Neuronal stem cell (in vitro differentiated cells): Measurements from ENCODE around the gene APOC1.

ENCODE experiments used
- DNase-seq: peaks from one replicate; pipeline ENCODE4 v3.0.0-alpha.2; 2013; ENCODE audit warnings: low spot score
- H2AFZ ChIP-seq: one replicate; pipeline ENCODE4 v1.6.1; 2013; ENCODE audit warnings: mild to moderate bottlenecking, low read length, inconsistent platforms
- H2AK5ac ChIP-seq: 2 replicates; pipeline ENCODE4 v1.6.1; 2013; ENCODE audit warnings: low read depth, mild to moderate bottlenecking, inconsistent platforms, low read length, moderate library complexity, mixed read lengths
- H2BK120ac ChIP-seq: 2 replicates; pipeline ENCODE4 v1.6.1; 2013; ENCODE audit warnings: low read depth, mild to moderate bottlenecking, inconsistent platforms, low read length, moderate library complexity, mixed read lengths
- H2BK12ac ChIP-seq: one replicate; pipeline ENCODE4 v1.6.1; 2013; ENCODE audit warnings: low read length, inconsistent platforms
- H2BK15ac ChIP-seq: 2 replicates; pipeline ENCODE4 v1.6.1; 2013; ENCODE audit warnings: mild to moderate bottlenecking, low read length, inconsistent platforms, mixed read lengths
- H2BK5ac ChIP-seq: one replicate; pipeline ENCODE4 v1.6.1; 2013; ENCODE audit warnings: inconsistent platforms, mild to moderate bottlenecking, low read length, moderate library complexity
- H3K14ac ChIP-seq: one replicate; pipeline ENCODE4 v1.6.1; 2013; ENCODE audit warnings: low read length, inconsistent platforms
- H3K18ac ChIP-seq: 2 replicates; pipeline ENCODE4 v1.6.1; 2013; ENCODE audit warnings: low read length, inconsistent platforms
- H3K23ac ChIP-seq: 2 replicates; pipeline ENCODE4 v1.6.1; 2013; ENCODE audit warnings: low read depth, mild to moderate bottlenecking, mixed read lengths, low read length, inconsistent platforms; ENCODE audit not compliant: poor library complexity
- H3K27ac ChIP-seq: replicated peaks from 3 replicates; pipeline ENCODE4 v1.5.1; 2013; ENCODE audit warnings: low read length, inconsistent platforms
- H3K27me3 ChIP-seq, 3 experiments: 2 replicates each; pipeline ENCODE4 v1.6.1; 2013; ENCODE audit warnings: low read length in 3 of 3, mild to moderate bottlenecking in 2 of 3, inconsistent platforms in 1 of 3, low read depth in 1 of 3, mixed read lengths in 1 of 3, moderate library complexity in 1 of 3; ENCODE audit not compliant: control insufficient read depth in 3 of 3, insufficient read depth in 3 of 3
- H3K36me3 ChIP-seq, 2 donors: replicated peaks in 1 of 2; 2 replicates each; pipeline ENCODE4 v1.6.1; 2013; ENCODE audit warnings: low read length in 2 of 2; ENCODE audit not compliant: control insufficient read depth in 2 of 2, insufficient read depth in 2 of 2
- H3K4ac ChIP-seq: 2 replicates; pipeline ENCODE4 v1.6.1; 2013; ENCODE audit warnings: inconsistent platforms, mild to moderate bottlenecking, low read length, moderate library complexity
- H3K4me1 ChIP-seq, 2 donors: 1 replicate in 1 of 2; 2 replicates in 1 of 2; pipeline ENCODE4 v1.6.1; 2013; ENCODE audit warnings: low read length in 2 of 2, low read depth in 1 of 2; ENCODE audit not compliant: control insufficient read depth in 2 of 2, insufficient read depth in 1 of 2
- H3K4me2 ChIP-seq: one replicate; pipeline ENCODE4 v1.6.1; 2013; ENCODE audit warnings: mild to moderate bottlenecking, low read length, inconsistent platforms; ENCODE audit not compliant: insufficient read depth, poor library complexity, severe bottlenecking
- H3K4me3 ChIP-seq, 2 donors: 2 replicates each; pipeline ENCODE4 v1.5.1; 2013; ENCODE audit warnings: low read length in 2 of 2, mild to moderate bottlenecking in 2 of 2, inconsistent platforms in 1 of 2, moderate library complexity in 1 of 2
- H3K79me1 ChIP-seq: one replicate; pipeline ENCODE4 v1.6.1; 2013; ENCODE audit warnings: low read depth, mild to moderate bottlenecking, inconsistent platforms, low read length, moderate library complexity
- H3K9ac ChIP-seq: one replicate; pipeline ENCODE4 v1.6.1; 2013; ENCODE audit warnings: mild to moderate bottlenecking, low read depth, low read length, inconsistent platforms; ENCODE audit not compliant: poor library complexity
- H3K9me3 ChIP-seq, 2 donors: replicated peaks in 1 of 2; 2 replicates each; pipeline versions ENCODE3 to v1.6.1; 2013; ENCODE audit warnings: low read length in 2 of 2, mild to moderate bottlenecking in 2 of 2, inconsistent platforms in 1 of 2, low read depth in 1 of 2, mixed read lengths in 1 of 2, moderate library complexity in 1 of 2; ENCODE audit not compliant: control insufficient read depth in 2 of 2, insufficient read depth in 1 of 2
- H4K8ac ChIP-seq: one replicate; pipeline ENCODE4 v1.6.1; 2013; ENCODE audit warnings: low read depth, mild to moderate bottlenecking, inconsistent platforms, low read length, moderate library complexity
- H4K91ac ChIP-seq: one replicate; pipeline ENCODE4 v1.6.1; 2013; ENCODE audit warnings: low read length, low read depth, mild to moderate bottlenecking, inconsistent platforms; ENCODE audit not compliant: poor library complexity
- WGBS, 2 donors: extraction: QIAGEN DNeasy Blood & Tissue Kit; methylation state at CpG; one replicate each; pipeline ENCODE4 v1.1.7; 2013; ENCODE audit warnings: missing lambda C conversion rate in 2 of 2, mixed read lengths in 1 of 2; ENCODE audit not compliant: insufficient read length in 2 of 2, insufficient replicate concordance in 1 of 2; ENCODE audit errors: extremely low coverage in 2 of 2; 5-methylcytosine and 5-hydroxymethylcytosine counted together

Gene APOC1

DNA sequence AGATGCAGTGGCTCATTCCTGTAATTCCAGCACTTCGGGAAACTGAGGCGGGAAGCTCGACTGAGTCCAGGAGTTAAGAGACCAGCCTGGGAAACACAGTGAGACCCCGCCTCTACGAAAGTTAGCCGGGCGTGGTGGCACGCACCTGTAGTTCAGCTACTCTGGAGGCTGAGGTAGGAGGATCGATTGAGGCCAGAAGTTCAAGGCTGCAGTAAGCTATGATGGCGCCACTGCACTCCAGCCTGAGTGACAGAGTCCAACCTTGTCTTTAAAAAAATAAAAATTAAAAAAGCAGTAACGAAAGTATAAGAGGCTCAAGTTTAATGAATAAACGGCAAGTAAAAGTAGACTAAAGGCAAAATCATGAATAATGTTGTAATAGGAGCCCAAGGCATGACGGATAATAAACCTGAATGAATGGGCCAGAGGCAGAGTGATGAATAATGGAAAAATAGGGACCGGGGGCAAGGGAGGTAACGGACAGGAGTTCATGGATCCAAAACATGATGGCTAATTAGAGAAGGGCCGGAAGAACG lies 24.5 kb upstream of the APOC1 start:
- no peak overlapping the region for H3K4ac ChIP-seq
- H4K8ac ChIP-seq = no peak overlapping the region
- H4K91ac ChIP-seq = no peak overlapping the region
- no peak overlapping the region for H3K23ac ChIP-seq
- no peak overlapping the region for H3K18ac ChIP-seq
- no peak overlapping the region for H2BK15ac ChIP-seq
- peak overlapping the region; percentile 46 to 73 for H3K4me3 ChIP-seq
- H2BK120ac ChIP-seq = no peak overlapping the region
- H2BK5ac ChIP-seq = no peak overlapping the region
- H2AK5ac ChIP-seq = peak overlapping the region; percentile 47
- peak overlapping the region; percentile 72 for H3K4me2 ChIP-seq
- no peaks in the 10 kb centered on the region for H3K9me3 ChIP-seq
- no peak overlapping the region for H2BK12ac ChIP-seq
- H3K79me1 ChIP-seq = peaks cover 12% of the 10 kb centered on the region
- no CpG with 5 or more reads among the region's 17 CpGs for WGBS, 2 donors
- peaks cover 11 to 12% of the 10 kb centered on the region in 2 donors for H3K4me1 ChIP-seq
- no peaks in the 10 kb centered on the region for H3K27me3 ChIP-seq
- H3K36me3 ChIP-seq = peaks cover 42 to 63% of the 10 kb centered on the region in 2 donors
- peak overlapping the region; percentile 38 for H2AFZ ChIP-seq
- H3K27ac ChIP-seq = peak overlapping the region; percentile 87
- no peak overlapping the region for H3K14ac ChIP-seq
- H3K9ac ChIP-seq = peak overlapping the region; percentile 79
- no peak for DNase-seq

DNA sequence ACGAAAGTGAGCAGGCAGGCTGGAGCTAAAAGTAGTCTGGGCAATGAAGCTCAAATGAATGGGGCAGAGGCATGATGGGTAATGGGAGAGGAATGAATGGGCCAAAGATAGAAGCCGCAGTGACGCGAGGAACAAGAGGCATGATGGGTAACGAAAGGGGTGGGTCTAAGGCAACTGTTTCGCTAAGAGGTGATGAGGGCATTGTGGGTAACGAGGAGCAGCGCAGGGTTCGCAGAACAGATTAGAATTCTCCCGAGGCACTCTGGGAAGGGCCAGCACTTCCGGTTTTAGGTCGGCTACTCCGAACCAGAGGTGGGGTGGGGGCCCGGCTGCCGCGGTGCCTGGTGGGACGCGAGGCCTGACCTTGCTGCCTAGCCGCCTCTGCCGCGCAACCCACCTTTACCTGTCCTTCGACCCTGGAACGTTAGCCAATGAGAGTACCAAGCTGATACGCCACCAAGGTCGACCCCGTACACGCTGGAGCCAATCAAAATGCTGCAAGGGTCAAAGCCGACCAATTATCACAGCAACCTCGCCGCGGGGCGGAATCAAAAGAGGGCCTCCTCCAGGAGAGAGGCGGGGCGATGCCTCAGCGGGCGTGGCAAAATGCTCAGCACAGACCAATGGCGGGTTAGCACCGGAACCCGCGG lies 23.9 kb upstream of the APOC1 start:
- H3K4ac ChIP-seq = no peak overlapping the region
- H3K23ac ChIP-seq = peak overlapping the region; percentile 77
- H3K9me3 ChIP-seq = no peaks in the 10 kb centered on the region
- no peak overlapping the region for H3K14ac ChIP-seq
- peak overlapping the region; percentile 79 for H3K9ac ChIP-seq
- peak overlapping the region; percentile 72 for H3K4me2 ChIP-seq
- peaks cover 14% of the 10 kb centered on the region for H3K79me1 ChIP-seq
- peaks cover 47 to 65% of the 10 kb centered on the region in 2 donors for H3K36me3 ChIP-seq
- no peak overlapping the region for H4K91ac ChIP-seq
- H3K4me3 ChIP-seq = peak overlapping the region; percentile 46 to 73
- H3K27ac ChIP-seq = peak overlapping the region; percentile 87
- DNase-seq = peak; percentile 100
- H3K4me1 ChIP-seq = peaks cover 11 to 12% of the 10 kb centered on the region in 2 donors
- no peak overlapping the region for H2BK120ac ChIP-seq
- H2BK5ac ChIP-seq = peak overlapping the region; percentile 85
- peak overlapping the region; percentile 38 for H2AFZ ChIP-seq
- H2AK5ac ChIP-seq = no peak overlapping the region
- no CpG with 5 or more reads among the region's 40 CpGs for WGBS, 2 donors
- H2BK12ac ChIP-seq = no peak overlapping the region
- H3K27me3 ChIP-seq = no peaks in the 10 kb centered on the region
- no peak overlapping the region for H2BK15ac ChIP-seq
- no peak overlapping the region for H4K8ac ChIP-seq
- H3K18ac ChIP-seq = peak overlapping the region; percentile 67

DNA sequence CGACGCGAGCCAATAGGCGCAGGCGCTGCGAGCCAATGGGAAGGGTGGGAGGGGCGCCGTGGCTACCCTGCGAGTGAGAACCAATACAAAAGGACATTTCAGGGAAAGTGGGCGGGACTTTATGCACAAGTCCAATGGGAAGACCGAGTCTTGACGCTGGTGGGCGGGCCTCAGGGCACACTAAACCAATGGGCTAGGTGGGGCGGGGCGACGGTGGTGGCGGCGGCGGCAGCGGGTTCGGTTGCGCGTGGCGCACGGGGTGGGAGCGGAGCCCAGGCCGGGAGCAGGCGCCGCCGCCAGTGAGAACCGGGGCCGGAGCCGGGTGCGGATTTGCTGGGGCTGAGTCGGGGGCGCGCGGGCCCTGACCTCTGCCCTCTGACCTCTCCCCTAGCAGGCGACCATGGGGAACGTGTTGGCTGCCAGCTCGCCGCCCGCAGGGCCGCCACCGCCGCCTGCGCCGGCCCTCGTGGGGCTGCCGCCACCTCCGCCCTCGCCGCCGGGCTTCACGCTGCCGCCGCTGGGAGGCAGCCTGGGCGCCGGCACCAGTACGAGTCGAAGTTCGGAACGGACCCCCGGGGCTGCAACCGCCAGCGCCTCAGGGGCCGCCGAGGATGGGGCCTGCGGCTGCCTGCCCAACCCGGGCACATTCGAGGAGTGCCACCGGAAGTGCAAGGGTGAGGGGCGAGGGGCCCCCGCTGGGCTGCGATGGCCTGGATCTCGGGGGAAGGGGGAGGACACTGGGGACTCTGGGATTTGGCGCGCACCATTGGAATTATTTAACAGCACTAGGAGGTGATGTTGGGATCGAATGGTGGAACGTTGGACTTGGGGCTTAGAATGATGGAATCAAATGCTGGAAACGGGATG lies 23.2 kb upstream of the APOC1 start, which contains the start of gene TOMM40:
Gene TOMM40 (plus strand): TSS at position 239 of the 867 bp plus-strand sequence. CDS start 162 bp downstream, at position 401.
- H4K8ac ChIP-seq = no peak within 1 kb of the TSS

More for the DNA sequence above, 23.2 kb upstream of the APOC1 start, which contains the start of gene TOMM40:
- Histone ChIP-seq H3K79me1 (peaks cover 18% of the 10 kb centered on the region), H2BK5ac (peak within 1 kb of the TSS; percentile 85), H3K23ac (peak within 1 kb of the TSS; percentile 77), H3K18ac (peak within 1 kb of the TSS; percentile 83), H3K14ac (no peak within 1 kb of the TSS), H3K4ac (no peak within 1 kb of the TSS), H2BK120ac (no peak within 1 kb of the TSS), H2AFZ (peak within 1 kb of the TSS; percentile 84), H3K9ac (peak within 1 kb of the TSS; percentile 96), H3K4me2 (peak within 1 kb of the TSS; percentile 90), H2BK15ac (no peak within 1 kb of the TSS), H3K4me3 (peak within 1 kb of the TSS; percentile 76 to 88), H2AK5ac (no peak within 1 kb of the TSS), H3K27me3 (no peaks in the 10 kb centered on the region), H3K4me1 (peaks cover 11 to 12% of the 10 kb centered on the region in 2 donors), H4K91ac (no peak within 1 kb of the TSS), H3K36me3 (peaks cover 46 to 64% of the 10 kb centered on the region in 2 donors), H2BK12ac (no peak within 1 kb of the TSS), H3K9me3 (peaks cover 0 to 2% of the 10 kb centered on the region in 2 donors), H3K27ac (peak within 1 kb of the TSS; percentile 87)
- WGBS, 2 donors = no CpG with 5 or more reads among the region's 81 CpGs
- DNase-seq = no peak
